Activated CD4-positive, alpha-beta memory T cell treated with anti-CD3 and anti-CD28 coated beads for 36 hours (primary cell): ENCODE measurements around the gene MMAB. TPM values are rescaled to one million over a fixed set of nuclear protein-coding genes. Genes with fewer than 3 reads are reported as not detected.

Experiments used
- CTCF ChIA-PET: fragments of 350-600 bp; sonication (Branson Sonifier 250); formaldehyde crosslinking; loops from one replicate; lab custom pipeline; 2021; ENCODE audit warnings: antibody characterized with exemption, inconsistent platforms; lab: Charles Lee
- POLR2A ChIA-PET: fragments of 350-600 bp; sonication (Branson Sonifier 250); formaldehyde crosslinking; loops from one replicate; lab custom pipeline; 2021; ENCODE audit warnings: antibody characterized with exemption; lab: Charles Lee
- DNase-seq: peaks from one replicate; pipeline ENCODE4 v3.0.0-alpha.2; 2020
- H3K27ac Mint-ChIP-seq: one replicate; pipeline ENCODE4 v1.8.0; 2021; ENCODE audit warnings: mixed read lengths
- H3K27me3 Mint-ChIP-seq: one replicate; pipeline ENCODE4 v1.8.0; 2021; ENCODE audit warnings: mixed read lengths
- H3K36me3 Mint-ChIP-seq: one replicate; pipeline ENCODE4 v1.8.0; 2021; ENCODE audit warnings: mixed read lengths
- H3K4me1 Mint-ChIP-seq: one replicate; pipeline ENCODE4 v1.8.0; 2021; ENCODE audit warnings: low read depth, mixed read lengths
- H3K4me3 Mint-ChIP-seq: one replicate; pipeline ENCODE4 v1.8.0; 2021; ENCODE audit warnings: mild to moderate bottlenecking, mixed read lengths
- H3K9me3 Mint-ChIP-seq: one replicate; pipeline ENCODE4 v1.8.0; 2021; ENCODE audit warnings: mixed read lengths
- intact Hi-C: fragments of 100-400 bp; cut with micrococcal nuclease; formaldehyde crosslinking; loops from one replicate; pipeline ENCODE4 v1.15.1; 2023
- total RNA-seq, 2 experiments: library from RNA; stranded (reverse); gene quantifications; one replicate each; pipeline ENCODE4 v1.2.3, GENCODE V29; 2021

Gene MMAB
- total RNA-seq, 2 experiments from 2014 or later = 42.4 to 48.3 TPM

- CTCF ChIA-PET = no interaction called here
- intact Hi-C loops = no loop called here
- POLR2A ChIA-PET = no interaction called here
- DNase-seq = no peak
- H3K36me3 Mint-ChIP-seq = peaks cover 16% of the 10 kb centered on the region
- H3K27ac Mint-ChIP-seq = no peak overlapping the region
- no peaks in the 10 kb centered on the region for H3K9me3 Mint-ChIP-seq
- H3K4me1 Mint-ChIP-seq = no peaks in the 10 kb centered on the region
- H3K4me3 Mint-ChIP-seq = no peak overlapping the region
- no peaks in the 10 kb centered on the region for H3K27me3 Mint-ChIP-seq
These were observed 40.4 kb downstream of the MMAB start for GRCh38 chr12:109532721-109533486.

GRCh38 chr12:109531411-109531810 is 41.9 kb downstream of the MMAB start:
- Mint-ChIP-seq H3K36me3 (peaks cover 13% of the 10 kb centered on the region), H3K27ac (no peak overlapping the region), H3K4me1 (no peaks in the 10 kb centered on the region), H3K27me3 (no peaks in the 10 kb centered on the region), H3K4me3 (no peak overlapping the region), H3K9me3 (no peaks in the 10 kb centered on the region)
- POLR2A ChIA-PET = no interaction called here
- intact Hi-C loops = no loop called here
- no peak for DNase-seq
- CTCF ChIA-PET = interaction anchor here (0.7 kb wide), 1 partner anchor 314 kb away, joined by 3 read pairs; no protein-coding TSS in a partner anchor

GRCh38 chr12:109529691-109530640 is 43.3 kb downstream of the MMAB start:
- POLR2A ChIA-PET = no interaction called here
- DNase-seq = no peak
- Mint-ChIP-seq H3K4me1 (no peaks in the 10 kb centered on the region), H3K36me3 (peaks cover 10% of the 10 kb centered on the region), H3K27me3 (no peaks in the 10 kb centered on the region), H3K4me3 (no peak overlapping the region), H3K9me3 (no peaks in the 10 kb centered on the region), H3K27ac (no peak overlapping the region)
- CTCF ChIA-PET = interaction anchor here (0.6 to 1.3 kb wide), 2 partner anchors 11 to 102 kb away, joined by 3 to 5 read pairs; no protein-coding TSS in a partner anchor
- intact Hi-C loops = no loop called here

- Mint-ChIP-seq H3K9me3 (no peaks in the 10 kb centered on the region), H3K4me1 (no peaks in the 10 kb centered on the region), H3K36me3 (peaks cover 7% of the 10 kb centered on the region), H3K4me3 (no peak overlapping the region), H3K27ac (no peak overlapping the region), H3K27me3 (no peaks in the 10 kb centered on the region)
- ChIA-PET CTCF (no interaction called here), POLR2A (no interaction called here)
- intact Hi-C loops = no loop called here
- DNase-seq = no peak
These were observed 45.7 kb downstream of the MMAB start for GRCh38 chr12:109527489-109528123.

GRCh38 chr12:109525279-109525585 is 48.1 kb downstream of the MMAB start:
- H3K27ac Mint-ChIP-seq = no peak overlapping the region
- no peak overlapping the region for H3K4me3 Mint-ChIP-seq
- no peak for DNase-seq
- no peaks in the 10 kb centered on the region for H3K4me1 Mint-ChIP-seq
- CTCF ChIA-PET = interaction anchor here (1.1 to 1.3 kb wide), 2 partner anchors 72 to 250 kb away, joined by 3 read pairs; no protein-coding TSS in a partner anchor
- H3K9me3 Mint-ChIP-seq = no peaks in the 10 kb centered on the region
- POLR2A ChIA-PET = no interaction called here
- intact Hi-C loops = no loop called here
- no peaks in the 10 kb centered on the region for H3K27me3 Mint-ChIP-seq
- H3K36me3 Mint-ChIP-seq = peaks cover 14% of the 10 kb centered on the region

GRCh38 chr12:109524466-109525278 is 48.6 kb downstream of the MMAB start:
- intact Hi-C loops = no loop called here
- ChIA-PET POLR2A (interaction anchor here (0.6 kb wide), 1 partner anchor 69 kb away, joined by 5 read pairs; no protein-coding TSS in a partner anchor), CTCF (interaction anchor here (0.6 to 1.3 kb wide), 4 partner anchors 9 to 251 kb away, joined by 3 read pairs; no protein-coding TSS in a partner anchor)
- no peaks in the 10 kb centered on the region for H3K27me3 Mint-ChIP-seq
- no peak for DNase-seq
- H3K4me1 Mint-ChIP-seq = no peaks in the 10 kb centered on the region
- H3K36me3 Mint-ChIP-seq = peaks cover 16% of the 10 kb centered on the region
- H3K4me3 Mint-ChIP-seq = no peak overlapping the region
- no peaks in the 10 kb centered on the region for H3K9me3 Mint-ChIP-seq
- no peak overlapping the region for H3K27ac Mint-ChIP-seq

GRCh38 chr12:109523504-109523903 is 49.8 kb downstream of the MMAB start:
- no peak for DNase-seq
- no peak overlapping the region for H3K27ac Mint-ChIP-seq
- H3K4me1 Mint-ChIP-seq = no peaks in the 10 kb centered on the region
- ChIA-PET POLR2A (no interaction called here), CTCF (interaction anchor here (0.9 to 1.0 kb wide), 2 partner anchors 8 to 50 kb away, joined by 3 read pairs; no protein-coding TSS in a partner anchor)
- intact Hi-C loops = no loop called here
- no peak overlapping the region for H3K4me3 Mint-ChIP-seq
- H3K9me3 Mint-ChIP-seq = no peaks in the 10 kb centered on the region
- no peaks in the 10 kb centered on the region for H3K27me3 Mint-ChIP-seq
- H3K36me3 Mint-ChIP-seq = peaks cover 24% of the 10 kb centered on the region

- Mint-ChIP-seq H3K36me3 (peaks cover 28% of the 10 kb centered on the region), H3K9me3 (no peaks in the 10 kb centered on the region), H3K4me1 (no peaks in the 10 kb centered on the region), H3K4me3 (no peak overlapping the region), H3K27ac (no peak overlapping the region), H3K27me3 (no peaks in the 10 kb centered on the region)
- CTCF ChIA-PET = interaction anchor here (0.9 kb wide), 1 partner anchor 50 kb away, joined by 3 read pairs; no protein-coding TSS in a partner anchor
- POLR2A ChIA-PET = no interaction called here
- intact Hi-C loops = no loop called here
- no peak for DNase-seq
These were observed 50.2 kb downstream of the MMAB start for GRCh38 chr12:109523071-109523470.

- Mint-ChIP-seq H3K36me3 (peaks cover 37% of the 10 kb centered on the region), H3K4me3 (no peak overlapping the region), H3K4me1 (no peaks in the 10 kb centered on the region), H3K9me3 (no peaks in the 10 kb centered on the region), H3K27me3 (no peaks in the 10 kb centered on the region), H3K27ac (no peak overlapping the region)
- intact Hi-C loops = no loop called here
- ChIA-PET POLR2A (no interaction called here), CTCF (interaction anchor here (7.3 kb wide), 1 partner anchor 252 kb away, joined by 67 read pairs; no protein-coding TSS in a partner anchor)
- DNase-seq = no peak
These were observed 51.5 kb downstream of the MMAB start for GRCh38 chr12:109521831-109522230.

- DNase-seq = no peak
- Mint-ChIP-seq H3K4me3 (no peak overlapping the region), H3K9me3 (no peaks in the 10 kb centered on the region), H3K27ac (no peak overlapping the region), H3K36me3 (peaks cover 44% of the 10 kb centered on the region), H3K27me3 (no peaks in the 10 kb centered on the region), H3K4me1 (no peaks in the 10 kb centered on the region)
- intact Hi-C loops = no loop called here
- ChIA-PET POLR2A (no interaction called here), CTCF (interaction anchor here (0.6 to 7.3 kb wide), 10 partner anchors 10 to 902 kb away, joined by 3 to 67 read pairs (median 6); partner anchors contain the start of genes MMAB and MVK)
These were observed 53.5 kb downstream of the MMAB start for GRCh38 chr12:109519787-109520186.
